WTC11 (cell line): ENCODE results near the gene RALBP1. TPM values are rescaled to one million over a fixed set of nuclear protein-coding genes. Genes with fewer than 3 reads are reported as not detected.

Source experiments
- ATAC-seq: fragments of 200-7000 bp; cut with Tn5 transposase; 2 replicates; pipeline ENCODE4 v1.10.0; 2021; ENCODE audit warnings: mild to moderate bottlenecking, moderate library complexity
- CTCF ChIA-PET: fragments of 300-600 bp; sonication (Branson Sonifier 250); formaldehyde crosslinking; loops from one replicate; lab custom pipeline; 2021; ENCODE audit warnings: antibody characterized with exemption; lab: Charles Lee
- POLR2A ChIA-PET: fragments of 350-600 bp; sonication (Branson Sonifier 250); formaldehyde crosslinking; loops from one replicate; lab custom pipeline; 2021; ENCODE audit warnings: antibody characterized with exemption; lab: Charles Lee
- DNase-seq: peaks from one replicate; pipeline ENCODE4 v3.0.0; 2021; ENCODE audit warnings: low spot score
- H3K27ac Mint-ChIP-seq: 2 replicates; pipeline ENCODE4 v1.8.0; 2021; ENCODE audit warnings: mixed read lengths
- H3K27me3 Mint-ChIP-seq: 2 replicates; pipeline ENCODE4 v1.8.0; 2021; ENCODE audit warnings: low read depth, mild to moderate bottlenecking, moderate library complexity, mixed read lengths
- H3K36me3 Mint-ChIP-seq: 2 replicates; pipeline ENCODE4 v1.8.0; 2021; ENCODE audit warnings: mixed read lengths
- H3K4me1 Mint-ChIP-seq: 2 replicates; pipeline ENCODE4 v1.8.0; 2022; ENCODE audit warnings: mixed read lengths
- H3K4me3 Mint-ChIP-seq: 2 replicates; pipeline ENCODE4 v1.8.0; 2021; ENCODE audit warnings: mild to moderate bottlenecking, moderate library complexity, mixed read lengths
- H3K9me3 Mint-ChIP-seq: 2 replicates; pipeline ENCODE4 v1.8.0; 2021; ENCODE audit warnings: mixed read lengths
- E2F5 ChIP-seq: sonication (generic); formaldehyde crosslinking; IDR thresholded peaks from 2 replicates; pipeline ENCODE4 v1.8.1; 2022; ENCODE audit warnings: mild to moderate bottlenecking, moderate library complexity, missing genetic modification reagents
- ESRRA ChIP-seq: sonication (generic); formaldehyde crosslinking; IDR thresholded peaks from 2 replicates; pipeline ENCODE4 v1.8.1; 2022; ENCODE audit warnings: mild to moderate bottlenecking, missing genetic modification reagents, borderline replicate concordance
- JAZF1 ChIP-seq: fragments of 250-450 bp; sonication (Bioruptor Pico); IDR thresholded peaks from 2 replicates; pipeline ENCODE4 v1.9.0; 2021; ENCODE audit warnings: moderate library complexity, mild to moderate bottlenecking, inconsistent platforms
- JUN ChIP-seq: sonication (generic); formaldehyde crosslinking; IDR thresholded peaks from 2 replicates; pipeline ENCODE4 v1.8.0; 2023; ENCODE audit warnings: mild to moderate bottlenecking, missing genetic modification reagents
- KAT7 ChIP-seq: sonication (generic); formaldehyde crosslinking; IDR thresholded peaks from 2 replicates; pipeline ENCODE4 v1.8.1; 2023; ENCODE audit warnings: missing genetic modification reagents, mild to moderate bottlenecking, borderline replicate concordance
- MAX ChIP-seq: sonication (generic); formaldehyde crosslinking; IDR thresholded peaks from 2 replicates; pipeline ENCODE4 v1.8.0; 2022; ENCODE audit warnings: mild to moderate bottlenecking, missing genetic modification reagents
- MYBL2 ChIP-seq: sonication (generic); formaldehyde crosslinking; IDR thresholded peaks from 2 replicates; pipeline ENCODE4 v1.8.1; 2023; ENCODE audit warnings: mild to moderate bottlenecking, moderate library complexity, missing genetic modification reagents
- NFATC4 ChIP-seq: fragments of 250-450 bp; sonication (Bioruptor Pico); IDR thresholded peaks from 2 replicates; pipeline ENCODE4 v1.9.0; 2021; ENCODE audit warnings: mild to moderate bottlenecking
- PREB ChIP-seq: sonication (generic); formaldehyde crosslinking; IDR thresholded peaks from 2 replicates; pipeline ENCODE4 v1.8.1; 2022; ENCODE audit warnings: mild to moderate bottlenecking, missing genetic modification reagents, moderate library complexity, borderline replicate concordance
- SMAD4 ChIP-seq: sonication (generic); formaldehyde crosslinking; IDR thresholded peaks from 2 replicates; pipeline ENCODE4 v1.8.0; 2022; ENCODE audit warnings: mild to moderate bottlenecking, missing genetic modification reagents
- SP1 ChIP-seq: sonication (generic); formaldehyde crosslinking; conservative IDR thresholded peaks from 2 replicates; pipeline ENCODE4 v1.8.1; 2022; ENCODE audit warnings: missing genetic modification reagents
- ZNF219 ChIP-seq: sonication (generic); formaldehyde crosslinking; IDR thresholded peaks from 2 replicates; pipeline ENCODE4 v1.8.0; 2023; ENCODE audit warnings: missing genetic modification reagents, mild to moderate bottlenecking, borderline replicate concordance
- ZNF317 ChIP-seq: sonication (generic); formaldehyde crosslinking; IDR thresholded peaks from 2 replicates; pipeline ENCODE4 v1.8.1; 2023; ENCODE audit warnings: low read depth, mild to moderate bottlenecking, moderate library complexity, missing genetic modification reagents, borderline replicate concordance
- ZNF396 ChIP-seq: fragments of 250-450 bp; sonication (Bioruptor Pico); IDR thresholded peaks from 2 replicates; pipeline ENCODE4 v1.8.0; 2021; ENCODE audit warnings: mild to moderate bottlenecking, moderate library complexity, borderline replicate concordance
- ZNF425 ChIP-seq: fragments of 250-450 bp; sonication (Bioruptor Pico); conservative IDR thresholded peaks from 2 replicates; pipeline ENCODE4 v1.9.0; 2021; ENCODE audit warnings: mild to moderate bottlenecking
- total RNA-seq: library from RNA; stranded (reverse); gene quantifications from 3 replicates; pipeline ENCODE4 v1.2.3, GENCODE V29; 2021
- TF ChIP-seq, protein P1 (sequence below): sonication (generic); formaldehyde crosslinking; IDR thresholded peaks from 2 replicates; pipeline ENCODE4 v1.8.0; 2022; ENCODE audit warnings: mild to moderate bottlenecking, missing genetic modification reagents
- TF ChIP-seq, protein P2 (sequence below): sonication (generic); formaldehyde crosslinking; conservative IDR thresholded peaks from 2 replicates; pipeline ENCODE4 v1.8.1; 2022; ENCODE audit warnings: mild to moderate bottlenecking, missing genetic modification reagents
- TF ChIP-seq, protein P3 (sequence below): sonication (generic); formaldehyde crosslinking; IDR thresholded peaks from 2 replicates; pipeline ENCODE4 v1.8.0; 2022; ENCODE audit warnings: missing genetic modification reagents
- TF ChIP-seq, protein P4 (sequence below): sonication (generic); formaldehyde crosslinking; IDR thresholded peaks from 2 replicates; pipeline ENCODE4 v1.8.1; 2023; ENCODE audit warnings: mild to moderate bottlenecking, missing genetic modification reagents, borderline replicate concordance

The RALBP1 gene
- total RNA-seq, 1 experiment from 2014 or later: 69.3 TPM

GRCh38 chr18:9454061-9454703 is 21.1 kb upstream of the RALBP1 start:
- Mint-ChIP-seq H3K36me3 (peaks cover 10% of the 10 kb centered on the region), H3K27me3 (peaks cover 4% of the 10 kb centered on the region; the same call in 1 of the 2 replicates), H3K4me1 (0 out of 2 replicates have a peak, but pooled peaks cover 6% of the 10 kb centered on the region), H3K9me3 (peaks cover 14% of the 10 kb centered on the region), H3K4me3 (no peak overlapping the region), H3K27ac (no peak overlapping the region)
- CTCF ChIA-PET: no interaction called here
- POLR2A ChIA-PET: no interaction called here
- DNase-seq (no peak), ATAC-seq (no peak)
- no peak for TF ChIP-seq ZNF317 (CRISPR knock-in tag)
- TF ChIP-seq, protein P1, sequence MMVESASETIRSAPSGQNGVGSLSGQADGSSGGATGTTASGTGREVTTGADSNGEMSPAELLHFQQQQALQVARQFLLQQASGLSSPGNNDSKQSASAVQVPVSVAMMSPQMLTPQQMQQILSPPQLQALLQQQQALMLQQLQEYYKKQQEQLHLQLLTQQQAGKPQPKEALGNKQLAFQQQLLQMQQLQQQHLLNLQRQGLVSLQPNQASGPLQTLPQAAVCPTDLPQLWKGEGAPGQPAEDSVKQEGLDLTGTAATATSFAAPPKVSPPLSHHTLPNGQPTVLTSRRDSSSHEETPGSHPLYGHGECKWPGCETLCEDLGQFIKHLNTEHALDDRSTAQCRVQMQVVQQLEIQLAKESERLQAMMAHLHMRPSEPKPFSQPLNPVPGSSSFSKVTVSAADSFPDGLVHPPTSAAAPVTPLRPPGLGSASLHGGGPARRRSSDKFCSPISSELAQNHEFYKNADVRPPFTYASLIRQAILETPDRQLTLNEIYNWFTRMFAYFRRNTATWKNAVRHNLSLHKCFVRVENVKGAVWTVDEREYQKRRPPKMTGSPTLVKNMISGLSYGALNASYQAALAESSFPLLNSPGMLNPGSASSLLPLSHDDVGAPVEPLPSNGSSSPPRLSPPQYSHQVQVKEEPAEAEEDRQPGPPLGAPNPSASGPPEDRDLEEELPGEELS (CRISPR knock-in tag): no peak
- no peak for TF ChIP-seq PREB
- no peak for TF ChIP-seq E2F5
- no peak for TF ChIP-seq ESRRA
- TF ChIP-seq, protein P2, sequence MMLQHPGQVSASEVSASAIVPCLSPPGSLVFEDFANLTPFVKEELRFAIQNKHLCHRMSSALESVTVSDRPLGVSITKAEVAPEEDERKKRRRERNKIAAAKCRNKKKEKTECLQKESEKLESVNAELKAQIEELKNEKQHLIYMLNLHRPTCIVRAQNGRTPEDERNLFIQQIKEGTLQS (CRISPR knock-in tag): no peak
- TF ChIP-seq KAT7 (CRISPR knock-in tag): no peak
- TF ChIP-seq SMAD4: no peak
- no peak for TF ChIP-seq SP1
- no peak for TF ChIP-seq ZNF396 (CRISPR knock-in tag)
- TF ChIP-seq, protein P3, sequence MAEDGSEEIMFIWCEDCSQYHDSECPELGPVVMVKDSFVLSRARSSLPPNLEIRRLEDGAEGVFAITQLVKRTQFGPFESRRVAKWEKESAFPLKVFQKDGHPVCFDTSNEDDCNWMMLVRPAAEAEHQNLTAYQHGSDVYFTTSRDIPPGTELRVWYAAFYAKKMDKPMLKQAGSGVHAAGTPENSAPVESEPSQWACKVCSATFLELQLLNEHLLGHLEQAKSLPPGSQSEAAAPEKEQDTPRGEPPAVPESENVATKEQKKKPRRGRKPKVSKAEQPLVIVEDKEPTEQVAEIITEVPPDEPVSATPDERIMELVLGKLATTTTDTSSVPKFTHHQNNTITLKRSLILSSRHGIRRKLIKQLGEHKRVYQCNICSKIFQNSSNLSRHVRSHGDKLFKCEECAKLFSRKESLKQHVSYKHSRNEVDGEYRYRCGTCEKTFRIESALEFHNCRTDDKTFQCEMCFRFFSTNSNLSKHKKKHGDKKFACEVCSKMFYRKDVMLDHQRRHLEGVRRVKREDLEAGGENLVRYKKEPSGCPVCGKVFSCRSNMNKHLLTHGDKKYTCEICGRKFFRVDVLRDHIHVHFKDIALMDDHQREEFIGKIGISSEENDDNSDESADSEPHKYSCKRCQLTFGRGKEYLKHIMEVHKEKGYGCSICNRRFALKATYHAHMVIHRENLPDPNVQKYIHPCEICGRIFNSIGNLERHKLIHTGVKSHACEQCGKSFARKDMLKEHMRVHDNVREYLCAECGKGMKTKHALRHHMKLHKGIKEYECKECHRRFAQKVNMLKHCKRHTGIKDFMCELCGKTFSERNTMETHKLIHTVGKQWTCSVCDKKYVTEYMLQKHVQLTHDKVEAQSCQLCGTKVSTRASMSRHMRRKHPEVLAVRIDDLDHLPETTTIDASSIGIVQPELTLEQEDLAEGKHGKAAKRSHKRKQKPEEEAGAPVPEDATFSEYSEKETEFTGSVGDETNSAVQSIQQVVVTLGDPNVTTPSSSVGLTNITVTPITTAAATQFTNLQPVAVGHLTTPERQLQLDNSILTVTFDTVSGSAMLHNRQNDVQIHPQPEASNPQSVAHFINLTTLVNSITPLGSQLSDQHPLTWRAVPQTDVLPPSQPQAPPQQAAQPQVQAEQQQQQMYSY (CRISPR knock-in tag): no peak
- no peak for TF ChIP-seq NFATC4 (CRISPR knock-in tag)
- no peak for TF ChIP-seq JAZF1 (CRISPR knock-in tag)
- no peak for TF ChIP-seq MYBL2 (CRISPR knock-in tag)
- TF ChIP-seq ZNF219 (CRISPR knock-in tag): no peak
- TF ChIP-seq, protein P4, sequence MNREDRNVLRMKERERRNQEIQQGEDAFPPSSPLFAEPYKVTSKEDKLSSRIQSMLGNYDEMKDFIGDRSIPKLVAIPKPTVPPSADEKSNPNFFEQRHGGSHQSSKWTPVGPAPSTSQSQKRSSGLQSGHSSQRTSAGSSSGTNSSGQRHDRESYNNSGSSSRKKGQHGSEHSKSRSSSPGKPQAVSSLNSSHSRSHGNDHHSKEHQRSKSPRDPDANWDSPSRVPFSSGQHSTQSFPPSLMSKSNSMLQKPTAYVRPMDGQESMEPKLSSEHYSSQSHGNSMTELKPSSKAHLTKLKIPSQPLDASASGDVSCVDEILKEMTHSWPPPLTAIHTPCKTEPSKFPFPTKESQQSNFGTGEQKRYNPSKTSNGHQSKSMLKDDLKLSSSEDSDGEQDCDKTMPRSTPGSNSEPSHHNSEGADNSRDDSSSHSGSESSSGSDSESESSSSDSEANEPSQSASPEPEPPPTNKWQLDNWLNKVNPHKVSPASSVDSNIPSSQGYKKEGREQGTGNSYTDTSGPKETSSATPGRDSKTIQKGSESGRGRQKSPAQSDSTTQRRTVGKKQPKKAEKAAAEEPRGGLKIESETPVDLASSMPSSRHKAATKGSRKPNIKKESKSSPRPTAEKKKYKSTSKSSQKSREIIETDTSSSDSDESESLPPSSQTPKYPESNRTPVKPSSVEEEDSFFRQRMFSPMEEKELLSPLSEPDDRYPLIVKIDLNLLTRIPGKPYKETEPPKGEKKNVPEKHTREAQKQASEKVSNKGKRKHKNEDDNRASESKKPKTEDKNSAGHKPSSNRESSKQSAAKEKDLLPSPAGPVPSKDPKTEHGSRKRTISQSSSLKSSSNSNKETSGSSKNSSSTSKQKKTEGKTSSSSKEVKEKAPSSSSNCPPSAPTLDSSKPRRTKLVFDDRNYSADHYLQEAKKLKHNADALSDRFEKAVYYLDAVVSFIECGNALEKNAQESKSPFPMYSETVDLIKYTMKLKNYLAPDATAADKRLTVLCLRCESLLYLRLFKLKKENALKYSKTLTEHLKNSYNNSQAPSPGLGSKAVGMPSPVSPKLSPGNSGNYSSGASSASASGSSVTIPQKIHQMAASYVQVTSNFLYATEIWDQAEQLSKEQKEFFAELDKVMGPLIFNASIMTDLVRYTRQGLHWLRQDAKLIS (CRISPR knock-in tag): no peak
- no peak for TF ChIP-seq MAX
- no peak for TF ChIP-seq ZNF425 (CRISPR knock-in tag)
- TF ChIP-seq JUN (CRISPR knock-in tag): no peak
